H54 (cell line): Measurements from ENCODE around the gene TSPEAR.
"Not testable (repeated sequence)": the region's sequence is repeated elsewhere in the genome, so short reads cannot be mapped to it uniquely, and the experiment has no call there.

ENCODE experiments used
- DNase-seq: peaks from one replicate; pipeline ENCODE4 v3.0.0; 2011; ENCODE audit warnings: low spot score, mixed read lengths; ENCODE audit not compliant: insufficient read length
- FAIRE-seq: peaks from 3 replicates; lab custom pipeline; 2011; peaks lifted over from hg19 to GRCh38; lab: Jason Lieb, UNC
- POLR2A ChIP-seq: IDR thresholded peaks from 2 replicates; pipeline ENCODE4 v1.6.1; 2011; ENCODE audit warnings: low read depth, mild to moderate bottlenecking, low read length

The TSPEAR gene

DNA sequence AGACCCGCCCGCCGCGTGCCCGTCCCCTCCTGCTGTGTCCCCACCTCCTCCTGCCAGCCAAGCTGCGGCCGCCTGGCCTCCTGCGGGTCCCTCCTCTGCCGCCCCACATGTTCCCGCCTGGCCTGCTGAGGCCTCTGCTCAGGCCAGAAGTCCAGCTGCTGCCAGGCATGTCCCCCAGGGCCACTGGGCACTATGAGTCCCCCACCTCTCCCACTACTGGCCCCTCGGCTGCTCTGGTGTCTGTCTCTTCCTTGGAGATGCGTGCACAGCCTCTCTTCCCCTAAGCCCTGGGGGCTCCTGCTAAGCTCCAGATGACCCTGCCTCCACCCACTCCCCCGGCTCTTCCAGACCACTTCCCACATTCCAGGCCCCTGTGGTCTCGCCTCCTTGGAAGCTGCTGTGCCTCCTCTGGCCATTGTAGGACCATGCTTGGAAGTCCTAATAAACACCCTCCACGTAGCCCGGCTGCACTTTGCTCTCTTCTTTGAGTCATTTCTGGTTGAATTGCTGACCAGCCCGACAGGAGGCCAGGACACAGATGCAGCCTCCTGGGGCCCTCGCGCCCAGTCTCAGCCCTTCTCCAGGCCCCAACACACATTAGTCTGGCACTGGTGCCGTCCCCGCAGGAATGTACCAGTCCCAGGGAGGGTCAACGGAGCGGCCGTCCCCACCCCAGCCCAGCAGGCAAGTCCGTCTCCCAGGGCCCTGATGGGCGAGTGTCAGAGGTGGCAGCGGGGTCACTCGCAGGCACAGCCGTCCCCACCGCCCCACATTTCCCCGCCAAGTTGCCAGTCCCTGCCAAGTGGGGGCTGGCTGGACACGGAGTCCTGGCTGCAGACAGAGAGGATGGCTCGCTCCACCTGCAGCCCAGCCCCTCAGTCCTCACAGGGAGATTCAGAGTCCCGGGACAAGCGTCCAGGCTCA lies 13.3 kb downstream of the TSPEAR start:
- TF ChIP-seq POLR2A, result no peak
- DNase-seq (no peak), FAIRE-seq (no peak)

DNA sequence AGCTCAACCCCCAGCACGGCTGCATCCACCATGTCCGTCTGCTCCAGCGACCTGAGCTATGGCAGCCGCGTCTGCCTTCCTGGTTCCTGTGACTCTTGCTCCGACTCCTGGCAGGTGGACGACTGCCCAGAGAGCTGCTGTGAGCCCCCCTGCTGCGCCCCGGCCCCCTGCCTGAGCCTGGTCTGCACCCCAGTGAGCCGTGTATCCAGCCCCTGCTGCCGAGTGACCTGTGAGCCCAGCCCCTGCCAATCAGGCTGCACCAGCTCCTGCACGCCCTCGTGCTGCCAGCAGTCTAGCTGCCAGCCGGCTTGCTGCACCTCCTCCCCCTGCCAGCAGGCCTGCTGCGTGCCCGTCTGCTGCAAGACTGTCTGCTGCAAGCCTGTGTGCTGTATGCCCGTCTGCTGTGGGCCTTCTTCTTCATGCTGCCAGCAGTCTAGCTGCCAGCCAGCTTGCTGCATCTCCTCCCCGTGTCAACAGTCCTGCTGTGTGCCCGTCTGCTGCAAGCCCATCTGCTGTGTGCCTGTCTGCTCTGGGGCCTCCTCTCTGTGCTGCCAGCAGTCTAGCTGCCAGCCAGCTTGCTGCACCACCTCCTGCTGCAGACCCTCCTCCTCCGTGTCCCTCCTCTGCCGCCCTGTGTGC lies 14.1 kb downstream of the TSPEAR start, which contains the start of gene KRTAP10-12:
KRTAP10-12 (plus strand) TSS at position 1 of the 639 bp plus-strand sequence; CDS start at position 31, 30 bp downstream.
- DNase-seq, FAIRE-seq: not testable (repeated sequence)

DNA sequence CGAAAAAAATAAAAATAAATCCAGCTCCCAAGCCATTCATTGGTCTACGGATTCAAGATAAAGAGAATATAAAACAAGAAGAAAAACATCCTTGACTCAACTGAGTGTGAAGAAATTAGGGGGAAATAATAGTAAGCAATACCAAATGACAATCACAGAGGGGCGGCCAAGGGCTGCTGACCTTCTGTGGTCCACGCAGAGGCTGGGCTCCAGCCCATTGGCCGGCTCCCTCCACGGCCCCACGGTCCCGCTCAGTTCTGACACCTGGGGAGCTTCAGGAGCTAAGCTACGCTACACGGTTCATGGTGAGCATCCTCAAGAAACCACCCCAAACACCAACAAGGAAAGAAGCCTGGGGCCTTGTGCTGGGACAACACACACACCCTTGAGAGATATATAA lies 14.8 kb downstream of the TSPEAR start:
- FAIRE-seq, result no peak
- TF ChIP-seq POLR2A, result no peak
- no peak for DNase-seq

DNA sequence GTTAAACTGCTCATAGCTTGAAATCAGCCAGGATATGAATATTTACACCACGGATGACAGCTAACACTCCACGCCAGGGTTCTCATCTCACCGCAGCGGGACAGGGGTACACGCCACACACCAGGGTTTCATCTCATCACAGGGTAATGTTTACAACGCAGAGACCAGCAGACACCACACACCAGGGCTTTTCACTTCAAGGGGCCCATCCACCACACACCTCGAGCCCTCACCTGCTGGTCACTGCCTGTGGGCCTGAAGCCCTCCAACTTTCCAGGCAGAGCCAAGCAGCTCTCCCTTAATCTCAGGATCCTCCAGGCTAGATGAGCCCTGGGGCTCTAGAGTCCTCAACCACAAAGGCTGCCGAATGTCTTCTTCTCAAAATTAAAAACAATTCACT lies 15.7 kb downstream of the TSPEAR start:
- no peak for FAIRE-seq
- no peak for TF ChIP-seq POLR2A
- DNase-seq, result no peak

DNA sequence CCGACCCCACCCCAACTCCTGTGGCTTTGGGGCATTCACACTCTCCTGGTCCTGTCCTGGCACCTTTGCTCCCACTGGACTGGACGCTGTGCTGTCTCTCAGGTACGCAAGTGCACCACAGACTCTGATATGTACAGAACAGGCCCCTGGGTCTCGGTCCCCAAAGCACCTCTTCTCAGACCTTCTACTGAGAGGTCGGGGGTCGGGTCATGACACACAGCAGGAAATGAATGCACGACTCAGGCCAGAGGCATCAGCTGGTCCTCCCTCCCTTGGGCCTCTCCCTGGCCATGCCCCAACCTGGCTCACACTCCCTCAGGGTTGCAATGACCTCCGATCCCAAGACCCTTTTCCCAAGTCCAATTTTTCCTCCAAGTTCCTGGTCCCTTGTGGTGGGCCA lies 16.2 kb downstream of the TSPEAR start:
- no peak for DNase-seq
- no peak for FAIRE-seq
- no peak for TF ChIP-seq POLR2A

DNA sequence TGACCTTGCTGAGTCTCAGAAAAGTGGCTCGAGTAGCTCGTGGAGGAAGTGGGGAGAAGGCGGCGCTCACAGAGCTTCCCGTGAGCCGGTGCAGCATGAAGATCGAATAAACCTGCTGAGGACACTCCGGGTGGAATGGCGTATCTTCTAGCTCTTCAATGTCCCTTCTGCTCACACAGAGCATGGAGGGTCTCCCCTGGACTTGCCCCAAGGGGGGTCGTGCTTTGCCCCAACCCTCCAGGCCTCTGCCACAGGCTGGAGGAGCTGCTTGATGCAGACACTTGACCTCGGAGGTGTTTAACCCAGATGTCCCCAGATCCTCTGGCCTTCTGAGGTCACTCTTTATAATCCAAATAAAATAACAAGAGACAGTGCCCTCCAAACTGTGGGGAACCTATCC lies 16.6 kb downstream of the TSPEAR start:
- DNase-seq (no peak), FAIRE-seq (no peak)
- TF ChIP-seq POLR2A, result no peak

DNA sequence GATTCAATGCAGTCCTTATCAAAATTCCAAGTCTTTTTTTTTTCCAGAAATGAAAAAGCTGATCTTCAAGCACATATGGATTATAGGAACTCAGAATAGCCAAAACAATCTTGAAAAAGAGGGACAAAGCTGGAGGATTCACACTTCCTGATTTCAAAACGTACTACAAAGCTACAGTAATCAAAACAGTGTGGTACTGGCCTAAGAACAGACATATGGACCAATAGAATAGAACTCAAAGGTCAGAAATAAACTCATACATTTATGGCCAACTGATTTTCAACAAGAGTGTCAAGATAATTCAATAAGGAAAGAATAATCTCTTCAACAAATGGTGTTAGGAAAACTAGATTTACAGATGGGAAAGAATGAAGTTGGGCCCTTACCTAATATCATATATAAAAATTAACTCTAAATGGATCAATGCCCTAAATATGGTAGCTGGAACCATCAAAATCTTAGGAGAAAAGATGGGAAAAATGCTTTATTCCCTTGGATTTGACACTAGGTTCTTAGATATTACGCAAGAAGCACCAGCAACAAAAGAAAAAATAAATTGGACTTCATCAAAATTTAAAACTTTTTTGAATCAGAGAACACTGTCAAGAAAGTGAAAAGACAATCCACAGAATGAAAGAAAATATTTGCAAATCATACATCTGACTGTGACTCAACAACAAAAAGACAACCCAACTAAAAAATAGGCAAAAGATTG lies 18.4 kb downstream of the TSPEAR start:
- DNase-seq, result no peak
- no peak for FAIRE-seq
- no peak for TF ChIP-seq POLR2A

DNA sequence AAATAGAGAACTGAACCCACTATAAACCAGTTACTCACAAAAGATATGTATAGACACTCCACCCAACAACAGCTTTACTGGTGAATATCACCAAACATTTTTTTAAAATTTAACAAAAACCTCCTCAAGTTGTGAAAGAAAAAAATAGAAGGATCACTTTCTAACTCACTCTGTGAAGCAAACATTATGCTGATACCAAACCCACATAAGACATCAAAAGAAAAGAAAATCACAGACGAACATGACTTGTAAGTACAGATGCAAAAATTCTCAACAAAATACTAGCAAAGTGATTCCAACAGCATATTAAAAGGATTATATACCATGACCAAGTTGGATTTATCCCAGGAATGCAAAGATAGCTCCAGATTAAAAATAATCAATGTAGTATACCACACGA lies 19.7 kb downstream of the TSPEAR start:
- no peak for TF ChIP-seq POLR2A
- DNase-seq, result no peak
- FAIRE-seq, result no peak

DNA sequence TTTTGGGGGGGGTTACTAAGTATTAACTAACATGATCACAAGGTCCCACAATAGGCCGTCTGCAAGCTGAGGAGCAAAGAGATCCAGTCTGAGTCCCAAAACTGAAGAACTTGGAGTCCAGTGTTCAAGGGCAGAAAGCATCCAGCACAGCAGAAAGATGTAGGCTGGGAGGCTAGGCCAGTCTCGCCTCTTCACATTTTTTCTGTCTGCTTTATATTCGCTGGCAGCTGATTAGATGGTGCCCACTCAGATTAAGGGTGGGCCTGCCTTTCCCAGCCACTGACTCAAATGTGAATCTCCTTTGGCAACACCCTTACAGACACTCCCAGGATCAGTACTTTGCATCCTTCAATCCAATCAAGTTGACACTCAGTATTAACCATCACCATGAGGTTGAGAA lies 21.6 kb downstream of the TSPEAR start:
- not testable (repeated sequence) for DNase-seq, FAIRE-seq

DNA sequence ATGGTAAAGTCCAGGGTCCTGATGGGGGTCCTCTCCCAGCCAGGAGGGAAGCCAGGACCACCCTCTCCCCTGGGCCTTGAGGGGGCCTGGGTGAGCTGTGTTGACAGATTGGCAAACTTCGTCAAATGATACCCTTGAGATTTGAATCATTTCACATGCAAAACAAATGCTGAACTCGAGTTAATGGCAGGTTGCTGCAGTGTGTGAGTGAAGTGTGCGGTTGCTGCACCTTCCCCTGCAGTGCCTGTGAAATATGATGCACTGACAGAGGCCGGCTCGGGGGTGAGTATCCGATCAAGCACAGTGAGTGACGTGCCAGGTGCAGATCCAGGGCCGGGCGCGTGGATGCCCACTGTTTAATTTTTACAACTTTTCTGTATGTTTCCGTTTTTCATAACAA lies 23.7 kb downstream of the TSPEAR start:
- TF ChIP-seq POLR2A, result no peak
- FAIRE-seq (no peak), DNase-seq (no peak)

DNA sequence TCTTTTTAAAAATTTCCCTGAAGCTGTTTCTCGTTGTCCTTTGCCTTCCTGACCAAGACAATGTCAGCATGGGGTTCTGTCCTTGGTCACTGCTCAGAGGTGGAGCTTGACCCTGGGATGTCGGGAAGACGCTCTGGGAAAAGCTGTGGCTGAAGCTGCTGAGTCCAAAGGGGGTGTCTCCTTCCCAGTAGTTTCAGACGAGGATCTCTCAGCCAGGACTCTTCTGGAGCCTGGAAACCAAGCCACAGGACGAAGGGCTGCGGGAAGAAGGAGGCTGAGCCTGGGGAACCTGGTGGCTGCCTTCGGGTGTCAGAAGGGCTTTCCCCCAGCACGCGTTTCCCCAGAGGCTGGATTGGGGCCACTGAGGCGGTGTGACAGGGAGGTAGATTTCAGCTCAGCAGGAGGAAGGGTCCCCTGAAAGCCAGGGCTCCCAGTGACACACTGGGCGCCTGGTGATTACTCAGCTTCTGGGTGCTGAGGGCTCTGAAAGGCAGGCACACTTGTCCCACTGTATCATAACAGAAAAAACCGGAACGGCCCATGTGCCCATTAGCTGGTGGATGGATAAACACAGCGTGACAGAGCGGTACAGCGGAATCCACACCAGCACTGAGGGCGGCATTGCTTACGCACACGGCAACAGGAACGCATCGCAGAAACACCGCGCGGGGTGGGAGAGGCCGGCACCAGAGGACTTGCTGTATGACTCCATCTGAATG lies 24.4 kb downstream of the TSPEAR start:
- FAIRE-seq (no peak), DNase-seq (no peak)
- TF ChIP-seq POLR2A, result no peak

DNA sequence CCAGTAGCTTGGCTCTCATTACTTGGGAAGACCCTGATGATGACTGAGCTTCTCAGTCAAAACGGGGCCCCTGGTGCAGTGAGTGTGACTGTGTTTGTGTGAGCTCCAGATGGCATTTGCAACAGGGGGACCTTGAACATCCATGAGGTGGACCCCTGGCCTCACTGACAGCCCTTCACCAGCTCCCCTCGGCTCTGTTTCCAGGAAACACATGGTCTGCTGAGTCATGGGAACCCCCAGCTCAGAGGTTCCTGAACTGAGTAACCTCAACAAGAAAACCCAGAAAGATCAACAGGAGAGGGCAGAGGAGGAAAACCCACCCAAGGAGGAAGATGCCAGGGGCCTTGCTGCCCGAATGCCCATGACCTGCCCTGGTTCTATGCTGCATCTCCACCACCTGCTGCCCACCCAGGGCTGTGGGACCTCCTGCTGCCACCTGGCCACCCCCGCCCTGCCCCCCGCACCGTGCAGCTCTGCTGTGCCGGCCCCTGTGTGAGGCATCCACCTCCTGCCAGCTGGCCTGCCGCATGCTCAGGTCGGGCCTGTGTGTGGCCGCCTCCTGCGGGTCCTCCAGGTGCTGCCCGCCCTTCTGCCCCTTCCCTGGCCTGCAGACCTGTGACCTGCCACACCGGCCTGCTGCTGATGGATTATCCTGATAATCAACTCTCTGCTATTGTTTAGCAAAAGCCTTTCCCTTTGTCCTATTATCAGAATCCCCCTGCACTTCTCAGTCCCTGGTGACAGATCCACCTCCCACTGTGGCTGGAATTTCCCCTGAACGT lies 25.2 kb downstream of the TSPEAR start:
- TF ChIP-seq POLR2A, result no peak
- DNase-seq, result no peak
- FAIRE-seq, result no peak

DNA sequence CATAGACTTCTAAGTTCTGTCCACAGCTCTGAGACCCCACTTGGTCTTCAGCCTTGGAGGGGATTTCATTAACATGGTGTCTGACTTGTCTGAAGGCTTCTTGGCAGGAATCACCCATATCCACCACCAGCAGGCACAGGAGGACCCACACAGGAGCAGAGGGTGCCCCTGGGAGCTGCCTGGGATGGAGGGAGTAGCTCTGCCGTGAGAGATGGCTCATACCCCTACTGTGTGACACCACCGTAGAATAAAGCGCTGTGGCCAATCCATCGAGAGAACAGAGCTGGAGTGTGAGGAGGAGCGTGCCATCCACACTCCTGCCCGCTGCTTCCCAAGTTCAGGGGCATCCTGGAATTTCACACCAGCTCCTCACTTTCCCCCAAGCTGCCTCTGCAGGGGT lies 26.3 kb downstream of the TSPEAR start:
- FAIRE-seq, result not testable (repeated sequence)

More for the DNA sequence above, 26.3 kb downstream of the TSPEAR start:
- DNase-seq, result not testable (repeated sequence)
